Activated effector memory CD4-positive, alpha-beta T cell treated with anti-CD3 and anti-CD28 coated beads, Interleukin-2, amount 50 U/mL, for 16 hours (primary cell): Measurements from ENCODE around the gene TRNT1.
A peak's percentile ranks its signal among the peaks of the same experiment; 100 is the strongest.

Experiments
- DNase-seq: peaks from one replicate; pipeline ENCODE4 v3.0.0-alpha.2; 2020

Gene TRNT1

DNA sequence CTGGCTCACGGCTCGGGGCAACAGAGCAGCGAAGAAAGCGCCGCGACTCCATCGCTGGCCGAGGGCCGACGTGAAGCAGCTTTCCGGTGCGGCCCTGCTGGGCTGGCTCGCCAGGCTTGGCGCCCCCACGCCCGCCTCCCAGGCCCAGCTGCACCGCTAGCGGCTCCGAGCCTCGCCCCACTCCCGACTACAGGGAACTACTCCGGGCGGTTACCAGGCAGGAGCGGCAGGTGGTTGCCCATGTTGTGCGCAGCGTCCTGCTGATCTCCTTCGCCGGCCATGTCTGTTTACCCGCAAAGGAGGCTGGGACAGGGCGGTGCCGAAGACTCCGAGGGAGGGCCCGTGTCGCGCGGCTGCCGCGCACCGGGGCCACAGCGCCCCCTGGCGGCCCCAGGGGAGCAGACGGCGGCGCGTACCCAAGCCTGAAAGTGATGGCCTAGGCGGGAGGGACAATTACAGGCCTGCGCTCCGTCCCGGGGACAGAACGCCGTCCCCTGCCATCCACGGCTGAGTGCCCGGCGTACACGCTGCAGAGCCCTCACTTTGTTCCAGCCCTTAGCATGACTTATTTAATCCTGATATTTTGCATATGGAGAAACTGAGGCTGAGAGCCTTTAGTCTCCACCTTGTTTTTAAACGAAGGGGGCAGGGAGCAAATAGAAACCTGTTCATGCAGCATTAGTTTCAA lies 52.8 kb downstream of the TRNT1 start, which contains the start of gene CRBN:
Gene CRBN, minus strand, starts transcription at position 285 of the 688 bp plus-strand sequence. Its CDS starts 4 bp downstream, at position 281.
- DNase-seq, result peak; percentile 97

DNA sequence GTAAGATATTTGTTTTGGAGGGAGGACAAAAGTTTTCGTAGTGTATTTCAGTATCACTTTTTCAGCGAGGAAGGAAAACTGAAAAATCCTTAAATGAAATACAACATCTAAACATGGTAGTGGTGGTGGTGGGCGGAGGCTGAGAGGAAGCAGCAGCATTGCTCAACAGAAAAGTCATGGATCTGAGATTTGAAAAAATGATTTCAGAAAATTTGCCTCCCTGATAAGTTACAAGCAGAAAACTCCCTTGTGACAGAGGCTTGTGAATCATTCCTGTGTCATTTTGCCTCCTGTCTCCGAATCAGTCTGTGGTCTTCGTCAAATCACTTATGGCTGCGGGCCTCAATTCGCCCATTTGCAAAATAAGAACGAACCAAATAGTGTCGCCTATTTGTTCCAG lies 53.7 kb downstream of the TRNT1 start:
- DNase-seq, result no peak

DNA sequence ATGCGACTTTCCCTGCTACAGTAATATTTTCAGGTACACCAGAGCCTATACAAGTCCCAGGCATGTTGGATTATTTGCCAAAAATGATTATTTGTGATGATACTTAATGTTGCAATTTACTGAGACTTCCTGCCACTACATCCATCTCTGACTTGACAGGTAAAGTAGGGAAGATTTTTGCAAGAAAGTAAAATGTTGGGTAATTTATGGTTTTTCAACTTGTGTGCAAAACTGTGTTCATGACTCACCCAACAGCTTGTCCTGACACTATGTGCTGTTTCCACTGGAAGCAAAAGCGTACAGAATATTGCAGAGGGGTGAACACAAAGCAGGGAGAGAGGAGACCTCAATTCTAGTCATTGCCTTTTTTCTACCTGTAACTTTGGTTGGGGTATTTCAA lies 58.1 kb downstream of the TRNT1 start:
- DNase-seq, result no peak

DNA sequence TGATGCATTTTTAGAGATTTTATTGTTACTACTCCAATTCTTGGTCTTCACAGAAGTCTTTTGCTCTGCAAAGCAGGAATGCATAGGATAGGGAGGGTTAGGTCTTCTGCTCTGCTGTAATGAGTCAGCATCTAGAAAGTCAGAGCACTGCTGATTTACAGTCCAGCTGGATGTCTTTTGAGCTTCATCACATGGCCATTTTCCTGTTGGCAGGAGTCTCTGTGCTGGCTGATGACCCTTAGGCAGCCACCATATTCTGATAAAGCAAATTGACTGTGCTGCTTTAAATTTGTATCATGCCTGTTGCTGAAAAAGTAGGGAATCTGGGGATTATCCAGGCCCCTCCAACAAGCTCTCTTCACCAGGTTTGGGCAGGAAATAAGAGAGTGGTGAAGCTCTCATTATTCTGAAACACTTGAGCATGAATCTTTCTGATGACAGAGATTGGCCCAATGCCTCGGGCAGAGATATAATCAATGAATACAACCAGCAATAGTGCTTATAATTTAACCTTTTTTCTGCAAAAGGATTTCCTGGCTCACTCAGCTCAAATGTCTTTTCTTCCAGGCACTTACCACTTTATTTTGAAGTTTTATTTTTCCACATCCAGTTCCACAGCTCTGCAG lies 62.5 kb downstream of the TRNT1 start:
- no peak for DNase-seq

DNA sequence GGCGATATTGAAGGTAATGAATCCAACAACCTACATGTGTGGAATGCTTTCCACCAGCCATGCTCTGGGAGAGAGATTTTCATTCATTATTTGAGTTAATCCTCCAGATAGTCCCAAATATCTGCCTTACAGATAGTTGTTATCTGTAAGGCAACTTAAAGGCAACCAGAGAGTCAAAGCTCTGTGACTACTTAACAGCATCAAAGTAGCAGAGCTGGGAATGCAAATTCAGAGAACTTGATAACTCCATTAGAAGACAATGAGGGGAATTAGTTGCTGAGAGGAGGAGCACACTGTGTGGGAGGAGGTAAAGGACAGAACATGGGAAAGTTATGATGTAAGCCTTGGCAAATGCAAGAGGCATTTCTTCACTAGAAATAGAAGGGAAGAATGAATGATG lies 63.2 kb downstream of the TRNT1 start:
- DNase-seq, result no peak

DNA sequence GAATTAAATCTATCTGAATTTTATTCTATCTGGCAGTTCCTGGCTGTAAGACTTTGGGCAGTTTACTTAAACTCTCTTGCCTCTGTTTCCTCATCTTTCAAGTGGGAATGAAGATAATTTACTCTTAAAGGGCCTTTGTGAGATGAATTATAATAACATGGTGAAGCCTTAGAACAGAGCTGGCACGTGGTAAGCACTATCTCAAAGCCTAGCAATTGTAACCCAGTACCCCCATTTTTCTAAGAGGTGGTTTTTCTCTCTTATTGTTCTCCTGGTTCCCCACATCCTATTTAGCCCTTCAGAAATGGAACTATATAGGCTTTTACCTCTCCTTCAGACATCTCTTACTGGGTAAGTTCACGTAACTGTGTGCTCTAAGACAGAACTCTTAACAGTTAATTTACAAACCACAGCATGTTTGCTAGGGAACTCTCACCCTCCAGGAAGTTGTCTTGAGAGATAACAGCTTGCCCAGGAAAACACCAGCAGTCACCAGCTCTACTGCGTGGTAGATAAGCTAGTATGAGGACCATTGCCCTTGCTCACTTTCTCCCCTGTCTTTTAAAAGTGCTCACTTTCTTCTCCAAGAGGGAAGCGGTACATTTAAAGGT lies 65.0 kb downstream of the TRNT1 start:
- no peak for DNase-seq

DNA sequence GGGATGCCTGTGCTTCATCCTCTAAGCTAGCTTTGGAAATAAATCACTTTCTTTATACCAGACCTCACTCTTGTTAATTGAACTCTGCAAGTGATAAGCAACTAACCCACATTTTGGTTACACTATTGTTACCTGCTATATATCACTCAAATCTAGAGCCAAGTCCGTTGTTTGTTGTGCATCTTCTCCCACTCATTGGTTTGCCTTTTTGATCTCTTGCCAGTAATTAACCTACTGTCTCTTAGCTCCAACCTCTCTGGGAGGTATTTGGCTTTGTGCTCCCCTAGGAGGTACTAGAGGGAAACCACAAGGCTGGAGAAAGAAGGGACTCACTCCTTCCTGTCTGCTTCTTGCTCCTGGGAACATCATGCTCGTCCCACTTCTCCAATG lies 65.5 kb downstream of the TRNT1 start:
- no peak for DNase-seq

DNA sequence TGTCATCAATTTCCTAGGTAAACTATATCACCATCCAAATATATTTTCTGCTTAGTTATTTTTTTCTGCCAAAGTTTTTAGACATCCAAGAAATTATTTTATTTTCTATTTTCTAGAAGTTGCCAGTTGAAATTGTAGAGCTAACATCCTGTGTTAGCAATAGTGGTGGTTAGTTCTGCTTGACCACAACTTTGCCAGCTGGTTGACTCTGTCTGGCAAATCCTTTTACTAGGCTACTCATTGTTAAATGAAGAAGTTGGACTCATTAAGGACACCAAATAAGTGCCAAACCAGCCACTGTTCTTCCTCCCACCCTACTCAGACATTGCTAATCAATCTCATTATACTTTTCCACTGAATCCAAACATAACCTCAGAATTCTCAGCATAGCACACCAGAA lies 68.1 kb downstream of the TRNT1 start:
- DNase-seq, result no peak

DNA sequence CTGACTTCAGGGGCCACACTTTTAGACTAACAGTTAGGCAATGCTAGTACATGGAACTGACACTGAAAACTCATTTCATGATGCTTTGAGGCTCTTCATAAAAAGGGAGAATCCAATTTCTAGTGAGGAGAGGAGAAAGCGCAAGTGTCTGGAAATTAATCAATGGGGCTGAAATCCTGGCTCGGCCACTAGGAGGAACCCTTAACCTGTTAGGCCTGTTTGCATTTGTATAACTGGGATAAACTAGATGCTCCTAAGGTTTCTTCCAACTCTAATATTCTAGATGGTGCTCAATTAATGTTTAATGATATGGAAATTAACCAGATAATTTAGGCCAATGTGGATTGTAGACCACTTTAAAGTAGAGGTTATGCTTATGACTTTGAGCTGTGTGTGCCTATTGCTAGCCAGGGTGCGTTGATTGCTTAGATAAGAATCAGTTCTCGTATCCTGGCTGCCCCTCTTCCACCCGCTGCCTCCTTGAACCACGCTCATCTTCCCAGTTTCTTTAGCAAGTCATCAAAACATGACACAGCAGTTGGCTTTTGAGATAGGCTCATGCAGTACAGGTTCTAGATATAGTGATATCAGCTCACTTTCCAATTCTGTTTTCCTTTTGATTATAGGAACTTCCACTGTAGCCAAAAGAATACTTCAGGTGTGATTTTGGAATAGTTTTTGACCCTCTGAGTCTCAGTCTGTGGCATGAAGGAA lies 69.6 kb downstream of the TRNT1 start:
- DNase-seq, result no peak
